CD4-positive, CD25-positive, alpha-beta regulatory T cell (primary cell): ENCODE results near the gene MT1B. TPM values are rescaled to one million over a fixed set of nuclear protein-coding genes. Genes with fewer than 3 reads are reported as not detected.
"Not testable (repeated sequence)": the region's sequence is repeated elsewhere in the genome, so short reads cannot be mapped to it uniquely, and the experiment has no call there.

Source experiments
- ATAC-seq, 2 donors: fragments of 150-1000 bp; cut with Tn5 transposase; one replicate each; pipeline ENCODE4 v1.10.0; 2021; ENCODE audit warnings: low read depth in 2 of 2, moderate number of reproducible peaks in 2 of 2, moderate library complexity in 1 of 2
- DNase-seq, 3 donors: peaks; one replicate each; pipeline versions ENCODE4 v3.0.0 to v3.0.0-alpha.2; 2012 to 2022; ENCODE audit warnings: mixed read lengths in 1 of 3
- H3K27ac ChIP-seq: one replicate; pipeline ENCODE4 v1.7.0; 2013; ENCODE audit warnings: mild to moderate bottlenecking, low read length; ENCODE audit not compliant: insufficient read depth, poor library complexity, severe bottlenecking
- H3K27me3 ChIP-seq: one replicate; pipeline ENCODE4 v1.7.0; 2013; ENCODE audit warnings: low read length; ENCODE audit not compliant: control insufficient read depth, insufficient read depth
- H3K36me3 ChIP-seq: one replicate; pipeline ENCODE4 v1.7.0; 2013; ENCODE audit warnings: mild to moderate bottlenecking, low read length, moderate library complexity; ENCODE audit not compliant: control insufficient read depth, insufficient read depth
- H3K4me1 ChIP-seq: 2 replicates; pipeline ENCODE4 v1.7.0; 2013; ENCODE audit warnings: mild to moderate bottlenecking, low read length; ENCODE audit not compliant: insufficient read depth, control insufficient read depth, poor library complexity, severe bottlenecking
- H3K4me3 ChIP-seq: one replicate; pipeline ENCODE4 v1.7.0; 2013; ENCODE audit warnings: low read depth, mild to moderate bottlenecking, low read length, moderate library complexity
- H3K9me3 ChIP-seq, 2 experiments: 1 replicate in 1 of 2; 2 replicates in 1 of 2; pipeline ENCODE4 v1.7.0; 2013; ENCODE audit warnings: low read length in 2 of 2, mild to moderate bottlenecking in 1 of 2, moderate library complexity in 1 of 2; ENCODE audit not compliant: control insufficient read depth in 2 of 2
- H3K27ac Mint-ChIP-seq, 3 donors: one replicate each; pipeline ENCODE4 v1.8.0; 2020 to 2022; ENCODE audit warnings: mild to moderate bottlenecking in 3 of 3, mixed read lengths in 3 of 3, moderate library complexity in 2 of 3
- H3K27me3 Mint-ChIP-seq: one replicate; pipeline ENCODE4 v1.8.0; 2022; ENCODE audit warnings: mild to moderate bottlenecking, mixed read lengths
- H3K36me3 Mint-ChIP-seq: one replicate; pipeline ENCODE4 v1.8.0; 2020; ENCODE audit warnings: mixed read lengths
- H3K4me1 Mint-ChIP-seq, 4 donors: one replicate each; pipeline ENCODE4 v1.8.0; 2020 to 2022; ENCODE audit warnings: mixed read lengths in 4 of 4, mild to moderate bottlenecking in 1 of 4
- H3K4me3 Mint-ChIP-seq, 4 donors: one replicate each; pipeline ENCODE4 v1.8.0; 2020 to 2022; ENCODE audit warnings: mild to moderate bottlenecking in 4 of 4, mixed read lengths in 4 of 4, moderate library complexity in 3 of 4
- H3K9me3 Mint-ChIP-seq, 7 donors: one replicate each; pipeline ENCODE4 v1.8.0; 2020 to 2022; ENCODE audit warnings: mixed read lengths in 7 of 7, mild to moderate bottlenecking in 3 of 7, moderate library complexity in 2 of 7
- polyA plus RNA-seq, 4 donors: library from polyadenylated mRNA; unstranded; fragments of 300-500 nt; fragmentation: Illumina TruSeq; gene quantifications; one replicate each; pipeline ENCODE4 v1.2.3, GENCODE V29; 2021
- total RNA-seq: library from RNA; stranded (reverse); gene quantifications from one replicate; pipeline ENCODE4 v1.2.3, GENCODE V29; 2022

The MT1B gene
- total and polyA plus RNA-seq, 5 donors from 2014 or later: not detected

GRCh38 chr16:56669005-56669839 is 17.5 kb downstream of the MT1B start, which contains the start of gene MT1H:
MT1H (plus strand) TSS chr16:56669814; CDS start chr16:56669885, 71 bp downstream.
- peaks cover 15% of the 10 kb centered on the region for H3K4me1 ChIP-seq

GRCh38 chr16:56669840-56670619 is 18.3 kb downstream of the MT1B start:
- Histone ChIP-seq H3K27ac (no peak overlapping the region), H3K9me3 (no peaks in the 10 kb centered on the region), H3K4me3 (no peak overlapping the region), H3K27me3 (peaks cover 37% of the 10 kb centered on the region), H3K36me3 (no peaks in the 10 kb centered on the region), H3K4me1 (peaks cover 15% of the 10 kb centered on the region)
- H3K27ac Mint-ChIP-seq: peak overlapping the region in 1 of 3 donors; percentile 86
- ATAC-seq: no peak
- H3K36me3 Mint-ChIP-seq: peaks cover 14% of the 10 kb centered on the region
- peaks cover 0 to 31% (median 9%) of the 10 kb centered on the region in 4 donors for H3K4me1 Mint-ChIP-seq
- H3K4me3 Mint-ChIP-seq: peak overlapping the region in 3 of 4 donors; percentile 45 to 65 (median 59)
- peaks cover 0 to 1% (median 0%) of the 10 kb centered on the region in 7 donors for H3K9me3 Mint-ChIP-seq
- H3K27me3 Mint-ChIP-seq: peaks cover 67% of the 10 kb centered on the region
- DNase-seq: no peak

More at GRCh38 chr16:56669005-56669839, 17.5 kb downstream of the MT1B start, which contains the start of gene MT1H:
- peaks cover 0 to 26% (median 8%) of the 10 kb centered on the region in 4 donors for H3K4me1 Mint-ChIP-seq
- H3K36me3 ChIP-seq: no peaks in the 10 kb centered on the region
- DNase-seq (peak in 1 of 3 donors; percentile 30), ATAC-seq (peak; percentile 22 to 24)
- no peak within 1 kb of the TSS for H3K27ac ChIP-seq
- H3K36me3 Mint-ChIP-seq: peaks cover 14% of the 10 kb centered on the region
- peak within 1 kb of the TSS in 1 of 3 donors; percentile 86 for H3K27ac Mint-ChIP-seq
- peaks cover 0 to 1% (median 0%) of the 10 kb centered on the region in 7 donors for H3K9me3 Mint-ChIP-seq
- H3K27me3 ChIP-seq: peaks cover 37% of the 10 kb centered on the region
- H3K9me3 ChIP-seq: no peaks in the 10 kb centered on the region
- no peak within 1 kb of the TSS for H3K4me3 ChIP-seq
- peaks cover 68% of the 10 kb centered on the region for H3K27me3 Mint-ChIP-seq
- peak within 1 kb of the TSS in 3 of 4 donors; percentile 45 to 65 (median 59) for H3K4me3 Mint-ChIP-seq

- H3K36me3 Mint-ChIP-seq: peaks cover 10% of the 10 kb centered on the region
- H3K9me3 ChIP-seq: no peaks in the 10 kb centered on the region
- no peak overlapping the region for H3K4me3 Mint-ChIP-seq
- H3K27ac Mint-ChIP-seq: no peak overlapping the region
- H3K27me3 Mint-ChIP-seq: peaks cover 72% of the 10 kb centered on the region
- no peaks in the 10 kb centered on the region for H3K36me3 ChIP-seq
- peaks cover 37% of the 10 kb centered on the region for H3K27me3 ChIP-seq
- no peak for DNase-seq
- H3K4me3 ChIP-seq: no peak overlapping the region
- peaks cover 0 to 37% (median 11%) of the 10 kb centered on the region in 4 donors for H3K4me1 Mint-ChIP-seq
- H3K4me1 ChIP-seq: peaks cover 15% of the 10 kb centered on the region
- no peak for ATAC-seq
- H3K27ac ChIP-seq: no peak overlapping the region
- peaks cover 0 to 1% (median 0%) of the 10 kb centered on the region in 7 donors for H3K9me3 Mint-ChIP-seq
These were observed 18.9 kb downstream of the MT1B start for GRCh38 chr16:56670620-56670934.

DNA sequence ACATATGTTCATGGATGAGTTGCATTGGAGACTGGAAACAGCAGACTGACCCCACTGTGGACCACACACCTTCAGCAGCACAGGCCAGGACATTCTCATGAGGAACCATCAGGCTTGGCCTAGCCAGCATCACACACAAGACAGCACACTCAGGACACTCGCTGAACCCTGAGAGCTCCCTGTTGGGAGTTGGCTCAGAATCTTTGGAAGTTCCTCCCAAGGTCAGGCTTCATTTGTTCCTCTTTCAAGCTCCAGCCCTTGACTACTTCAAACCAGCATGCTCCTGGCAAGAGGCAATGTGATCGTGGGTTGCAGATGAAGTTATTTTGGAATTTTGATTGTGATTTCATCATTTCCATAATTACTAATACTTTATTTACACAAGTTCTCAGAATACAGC is 20.0 kb downstream of the MT1B start:
- Histone ChIP-seq H3K4me1 (peaks cover 21% of the 10 kb centered on the region), H3K27me3 (peaks cover 37% of the 10 kb centered on the region)
- H3K4me3 Mint-ChIP-seq, DNase-seq, H3K27ac ChIP-seq, H3K4me3 ChIP-seq, H3K36me3 ChIP-seq, H3K36me3 Mint-ChIP-seq, H3K27ac Mint-ChIP-seq, ATAC-seq, H3K9me3 Mint-ChIP-seq, H3K9me3 ChIP-seq: not testable (repeated sequence)
- Mint-ChIP-seq H3K27me3 (peaks cover 76% of the 10 kb centered on the region), H3K4me1 (peaks cover 0 to 46% (median 13%) of the 10 kb centered on the region in 4 donors)

DNA sequence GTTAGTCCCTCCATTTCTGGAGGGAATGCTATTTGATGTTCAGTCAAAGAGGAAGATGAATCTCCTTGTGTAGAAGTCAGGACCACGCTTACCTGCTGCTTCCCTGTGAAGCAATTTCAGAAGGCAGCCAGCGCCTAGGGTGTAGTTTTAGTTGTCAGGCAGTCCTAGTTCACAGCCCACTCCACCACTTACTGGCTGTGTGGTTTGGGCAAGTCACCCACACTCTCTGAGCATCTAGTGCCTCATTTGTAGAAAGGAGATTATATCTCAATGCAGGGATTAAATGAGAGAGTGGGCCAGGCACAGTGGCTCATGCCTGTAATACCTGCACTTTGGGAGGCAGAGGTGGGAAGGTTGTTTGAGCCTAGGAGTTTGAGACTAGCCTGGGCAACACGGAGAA is 20.5 kb downstream of the MT1B start:
- peaks cover 21% of the 10 kb centered on the region for H3K4me1 ChIP-seq
- not testable (repeated sequence) for H3K36me3 Mint-ChIP-seq, H3K9me3 Mint-ChIP-seq, ATAC-seq, H3K36me3 ChIP-seq, H3K27ac ChIP-seq, H3K4me3 ChIP-seq, H3K9me3 ChIP-seq, DNase-seq
- H3K4me3 Mint-ChIP-seq: peak overlapping the region in 1 of 4 donors; percentile 9
- peaks cover 76% of the 10 kb centered on the region for H3K27me3 Mint-ChIP-seq
- H3K27ac Mint-ChIP-seq: peak overlapping the region in 2 of 3 donors; percentile 58 to 72
- H3K4me1 Mint-ChIP-seq: peaks cover 0 to 46% (median 13%) of the 10 kb centered on the region in 4 donors
- H3K27me3 ChIP-seq: peaks cover 37% of the 10 kb centered on the region

DNA sequence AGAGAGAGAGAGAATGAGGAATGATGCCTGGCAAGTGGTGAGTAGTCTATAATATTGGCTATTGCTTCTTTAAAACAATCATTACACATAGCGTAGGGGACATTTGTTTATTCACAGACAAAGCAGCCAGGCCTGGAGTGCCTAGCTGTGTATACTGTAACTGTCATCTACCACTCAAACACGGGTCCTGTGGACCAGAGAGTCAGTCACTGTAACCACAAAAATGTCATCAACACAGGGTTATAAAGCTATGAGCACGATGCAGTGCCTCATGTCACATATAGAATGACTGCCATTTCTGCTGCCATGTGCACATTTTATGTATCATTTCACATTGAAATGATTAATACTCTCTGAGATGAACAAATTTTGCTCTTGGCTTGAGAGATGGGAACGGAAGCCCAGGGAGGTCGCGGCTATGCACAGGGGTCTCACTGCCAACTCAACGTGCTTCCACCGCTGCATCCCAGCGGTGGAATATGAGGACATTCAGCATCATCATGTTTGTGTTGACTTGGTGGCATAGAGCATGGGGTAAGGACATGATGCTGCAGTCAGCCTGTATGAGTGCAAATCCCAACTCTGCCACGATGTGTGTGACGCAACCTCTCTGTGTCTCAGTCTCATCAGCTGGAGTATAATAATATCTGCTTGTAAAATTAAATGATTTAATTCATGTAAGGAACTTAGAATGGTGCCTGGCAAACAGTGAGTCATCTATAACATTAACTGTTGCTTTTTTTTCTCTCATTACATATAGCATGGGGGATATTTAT is 21.3 kb downstream of the MT1B start:
- no peaks in the 10 kb centered on the region for H3K9me3 ChIP-seq
- H3K27me3 ChIP-seq: peaks cover 34% of the 10 kb centered on the region
- H3K27me3 Mint-ChIP-seq: peaks cover 76% of the 10 kb centered on the region
- H3K27ac ChIP-seq: no peak overlapping the region
- peak overlapping the region in 1 of 4 donors; percentile 9 for H3K4me3 Mint-ChIP-seq
- H3K4me1 ChIP-seq: peaks cover 15% of the 10 kb centered on the region
- peak overlapping the region in 2 of 3 donors; percentile 58 to 72 for H3K27ac Mint-ChIP-seq
- H3K9me3 Mint-ChIP-seq: no peaks in the 10 kb centered on the region
- peaks cover 0 to 43% (median 13%) of the 10 kb centered on the region in 4 donors for H3K4me1 Mint-ChIP-seq
- DNase-seq (no peak), ATAC-seq (no peak)
- H3K36me3 Mint-ChIP-seq: peaks cover 6% of the 10 kb centered on the region
- H3K36me3 ChIP-seq: no peaks in the 10 kb centered on the region
- H3K4me3 ChIP-seq: no peak overlapping the region

GRCh38 chr16:56673921-56674320 is 22.2 kb downstream of the MT1B start:
- Mint-ChIP-seq H3K27ac (no peak overlapping the region), H3K4me1 (peaks cover 0 to 34% (median 6%) of the 10 kb centered on the region in 4 donors), H3K27me3 (peaks cover 68% of the 10 kb centered on the region), H3K36me3 (peaks cover 1% of the 10 kb centered on the region), H3K9me3 (no peaks in the 10 kb centered on the region), H3K4me3 (peak overlapping the region in 1 of 4 donors; percentile 33)
- no peak overlapping the region for H3K4me3 ChIP-seq
- H3K4me1 ChIP-seq: peaks cover 13% of the 10 kb centered on the region
- H3K27me3 ChIP-seq: peaks cover 26% of the 10 kb centered on the region
- DNase-seq (peak in 2 of 3 donors; percentile 36 to 56), ATAC-seq (peak in 1 of 2 donors; percentile 49)
- no peaks in the 10 kb centered on the region for H3K36me3 ChIP-seq
- H3K9me3 ChIP-seq: no peaks in the 10 kb centered on the region
- no peak overlapping the region for H3K27ac ChIP-seq
